Stimulated activated CD4-positive, alpha-beta T cell treated with anti-CD3 and anti-CD28 coated beads, Interleukin-1b, Interleukin-23, amount 100 ng/mL, for 1 hour (primary cell): ENCODE data around the gene WWOX.

Experiments used
- DNase-seq, 2 donors: peaks; one replicate each; pipeline ENCODE4 v3.0.0-alpha.2; 2020; ENCODE audit warnings: low read depth in 2 of 2

Gene WWOX

GRCh38 chr16:78902321-78902720, 802.9 kb downstream of the WWOX start:
- no peak for DNase-seq

- no peak for DNase-seq
These were observed 803.8 kb downstream of the WWOX start for GRCh38 chr16:78903237-78903636.

- no peak for DNase-seq
These were observed 804.4 kb downstream of the WWOX start for GRCh38 chr16:78903843-78904242.

- no peak for DNase-seq
These were observed 806.7 kb downstream of the WWOX start for GRCh38 chr16:78906135-78906534.

- no peak for DNase-seq
These were observed 809.8 kb downstream of the WWOX start for GRCh38 chr16:78909226-78909625.

- DNase-seq: no peak
These were observed 816.4 kb downstream of the WWOX start for GRCh38 chr16:78915811-78916345.

GRCh38 chr16:78916928-78917545, 817.6 kb downstream of the WWOX start:
- DNase-seq: no peak

GRCh38 chr16:78918805-78919305, 819.4 kb downstream of the WWOX start:
- no peak for DNase-seq

- no peak for DNase-seq
These were observed 820.4 kb downstream of the WWOX start for GRCh38 chr16:78919852-78920251.

- DNase-seq: no peak
These were observed 821.2 kb downstream of the WWOX start for GRCh38 chr16:78920621-78921020.

GRCh38 chr16:78925083-78925767, 825.8 kb downstream of the WWOX start:
- peak in 1 of 2 donors; percentile 5 for DNase-seq

GRCh38 chr16:78926723-78927210, 827.3 kb downstream of the WWOX start:
- DNase-seq: no peak

GRCh38 chr16:78927766-78928165, 828.3 kb downstream of the WWOX start:
- DNase-seq: no peak

GRCh38 chr16:78929841-78930240, 830.4 kb downstream of the WWOX start:
- DNase-seq: no peak

- no peak for DNase-seq
These were observed 831.1 kb downstream of the WWOX start for GRCh38 chr16:78930561-78930960.

- no peak for DNase-seq
These were observed 831.8 kb downstream of the WWOX start for GRCh38 chr16:78931267-78931666.

GRCh38 chr16:78931678-78932077, 832.2 kb downstream of the WWOX start:
- DNase-seq: no peak

GRCh38 chr16:78932355-78932943, 833.0 kb downstream of the WWOX start:
- no peak for DNase-seq

GRCh38 chr16:78936060-78936459, 836.6 kb downstream of the WWOX start:
- no peak for DNase-seq

GRCh38 chr16:78939597-78939996, 840.1 kb downstream of the WWOX start:
- DNase-seq: no peak

- no peak for DNase-seq
These were observed 843.3 kb downstream of the WWOX start for GRCh38 chr16:78942625-78943245.

GRCh38 chr16:78945336-78945735, 845.9 kb downstream of the WWOX start:
- no peak for DNase-seq
